G401.6 (cell line): Measurements from ENCODE around the gene SLC27A2.
A peak's percentile ranks its signal among the peaks of the same experiment; 100 is the strongest.
"Not testable (repeated sequence)": the region's sequence is repeated elsewhere in the genome, so short reads cannot be mapped to it uniquely, and the experiment has no call there.

Experiments
- FAIRE-seq: peaks from 2 replicates; lab custom pipeline; 2012; peaks lifted over from hg19 to GRCh38; lab: Jason Lieb, UNC

SLC27A2 gene

GRCh38 chr15:50181969-50182218 is at the start of gene SLC27A2:
TSS of gene SLC27A2 (plus strand) at chr15:50182196. CDS start at chr15:50182428, 232 bp downstream.
- no peak for FAIRE-seq

- not testable (repeated sequence) for FAIRE-seq
These were observed 49.6 kb upstream of the SLC27A2 start for GRCh38 chr15:50132251-50132984.

GRCh38 chr15:50134524-50135024 is 47.4 kb upstream of the SLC27A2 start:
- FAIRE-seq: no peak

GRCh38 chr15:50135031-50135551 is 46.9 kb upstream of the SLC27A2 start:
- no peak for FAIRE-seq

GRCh38 chr15:50137330-50137761 is 44.6 kb upstream of the SLC27A2 start:
- FAIRE-seq: no peak

GRCh38 chr15:50137893-50138292 is 44.1 kb upstream of the SLC27A2 start:
- FAIRE-seq: no peak

- FAIRE-seq: no peak
These were observed 43.6 kb upstream of the SLC27A2 start for GRCh38 chr15:50138391-50138790.

GRCh38 chr15:50140098-50140497 is 41.9 kb upstream of the SLC27A2 start:
- no peak for FAIRE-seq

- no peak for FAIRE-seq
These were observed 41.0 kb upstream of the SLC27A2 start for GRCh38 chr15:50140983-50141382.

- FAIRE-seq: no peak
These were observed 40.1 kb upstream of the SLC27A2 start for GRCh38 chr15:50141856-50142255.

GRCh38 chr15:50143255-50143860 is 38.6 kb upstream of the SLC27A2 start:
- FAIRE-seq: no peak

GRCh38 chr15:50144341-50145120 is 37.5 kb upstream of the SLC27A2 start:
- no peak for FAIRE-seq

GRCh38 chr15:50145451-50145872 is 36.5 kb upstream of the SLC27A2 start:
- peak; percentile 77 for FAIRE-seq

- no peak for FAIRE-seq
These were observed 35.4 kb upstream of the SLC27A2 start for GRCh38 chr15:50146632-50147031.

- FAIRE-seq: peak; percentile 34
These were observed 33.5 kb upstream of the SLC27A2 start for GRCh38 chr15:50148362-50148963.

GRCh38 chr15:50149090-50149489 is 32.9 kb upstream of the SLC27A2 start:
- FAIRE-seq: no peak

- FAIRE-seq: no peak
These were observed 31.6 kb upstream of the SLC27A2 start for GRCh38 chr15:50150349-50150748.

- FAIRE-seq: no peak
These were observed 31.1 kb upstream of the SLC27A2 start for GRCh38 chr15:50150851-50151250.

- no peak for FAIRE-seq
These were observed 30.5 kb upstream of the SLC27A2 start for GRCh38 chr15:50151476-50151875.

- not testable (repeated sequence) for FAIRE-seq
These were observed 23.8 kb upstream of the SLC27A2 start for GRCh38 chr15:50158236-50158635.

- FAIRE-seq: no peak
These were observed 18.9 kb upstream of the SLC27A2 start for GRCh38 chr15:50162969-50163718.
